Keratinocyte (primary cell): ENCODE data around the gene EGR2. TPM values are rescaled to one million over a fixed set of nuclear protein-coding genes. Genes with fewer than 3 reads are reported as not detected.

ENCODE experiments used
- DNase-seq: peaks from one replicate; pipeline ENCODE4 v3.0.0-alpha.2; 2011; ENCODE audit warnings: low read depth, missing footprints, low spot score
- FAIRE-seq: peaks from 2 replicates; lab custom pipeline; 2011; peaks lifted over from hg19 to GRCh38; lab: Jason Lieb, UNC
- H2AFZ ChIP-seq: 2 replicates; pipeline ENCODE4 v1.6.0; 2012; ENCODE audit warnings: low read length, control low read depth, inconsistent platforms; ENCODE audit not compliant: control insufficient read depth
- H3K27ac ChIP-seq: 2 replicates; pipeline ENCODE4 v1.5.1; 2011; ENCODE audit warnings: low read length; ENCODE audit not compliant: control insufficient read depth, insufficient read depth
- H3K27me3 ChIP-seq: 3 replicates; pipeline ENCODE4 v1.6.0; 2011; ENCODE audit warnings: low read length; ENCODE audit not compliant: control insufficient read depth, insufficient read depth; ENCODE audit errors: extremely low read depth
- H3K36me3 ChIP-seq, 2 experiments: 2 replicates in 1 of 2; 3 replicates in 1 of 2; pipeline ENCODE4 v1.5.1; 2011; ENCODE audit warnings: low read length in 2 of 2, mild to moderate bottlenecking in 1 of 2; ENCODE audit not compliant: control insufficient read depth in 2 of 2, insufficient read depth in 2 of 2; ENCODE audit errors: extremely low read depth in 1 of 2
- H3K4me1 ChIP-seq: 3 replicates; pipeline ENCODE4 v1.5.1; 2011; ENCODE audit warnings: low read length; ENCODE audit not compliant: control insufficient read depth, insufficient read depth; ENCODE audit errors: extremely low read depth
- H3K4me2 ChIP-seq: 3 replicates; pipeline ENCODE4 v1.6.0; 2011; ENCODE audit warnings: low read depth, low read length; ENCODE audit not compliant: control insufficient read depth, insufficient read depth; ENCODE audit errors: extremely low read depth
- H3K4me3 ChIP-seq, 3 experiments: fragments of 200-600 bp in 1 of 3; sonication (generic) in 1 of 3; 2 replicates in 2 of 3; 3 replicates in 1 of 3; pipeline ENCODE4 v1.5.1; 2011 to 2016; ENCODE audit warnings: low read length in 3 of 3, mild to moderate bottlenecking in 3 of 3, control low read depth in 2 of 3, inconsistent platforms in 1 of 3, low read depth in 1 of 3, mixed read lengths in 1 of 3, mixed run types in 1 of 3, moderate library complexity in 1 of 3; ENCODE audit not compliant: control insufficient read depth in 2 of 3, insufficient read depth in 2 of 3; ENCODE audit errors: extremely low read depth in 1 of 3
- H3K79me2 ChIP-seq: 2 replicates; pipeline ENCODE4 v1.6.0; 2012; ENCODE audit warnings: low read length; ENCODE audit not compliant: control insufficient read depth, insufficient read depth
- H3K9ac ChIP-seq: 3 replicates; pipeline ENCODE4 v1.6.0; 2011; ENCODE audit warnings: low read length; ENCODE audit not compliant: control insufficient read depth, insufficient read depth; ENCODE audit errors: extremely low read depth
- H3K9me1 ChIP-seq: 3 replicates; pipeline ENCODE4 v1.6.0; 2011; ENCODE audit warnings: low read length; ENCODE audit not compliant: control insufficient read depth, insufficient read depth; ENCODE audit errors: extremely low read depth
- H3K9me3 ChIP-seq: 2 replicates; pipeline ENCODE4 v1.5.1; 2012; ENCODE audit warnings: low read depth, low read length; ENCODE audit not compliant: control insufficient read depth
- H4K20me1 ChIP-seq: 3 replicates; pipeline ENCODE4 v1.6.0; 2011; ENCODE audit warnings: low read length; ENCODE audit not compliant: control insufficient read depth, insufficient read depth; ENCODE audit errors: extremely low read depth
- EZH2 ChIP-seq: IDR thresholded peaks from one replicate; pipeline ENCODE4 v1.6.1; 2012; ENCODE audit warnings: inconsistent platforms, mild to moderate bottlenecking, low read length, moderate library complexity
- dilution Hi-C: fragments of 300-500 bp; cut with MboI; formaldehyde crosslinking; loops from one replicate; pipeline ENCODE4 v1.7.0; 2020; ENCODE audit warnings: low sequenced_read_pairs; ENCODE audit not compliant: extremely low pct_ligation_motif_present
- polyA plus RNA-seq, 5 experiments: library from polyadenylated mRNA; depleted of rRNA in 3 of 5; stranded (reverse) in 3 of 5; stranded (forward) in 1 of 5; unstranded in 1 of 5; fragments of >200 nt; gene quantifications; 1 replicate in 1 of 5; 2 replicates in 3 of 5; 3 replicates in 1 of 5; pipeline versions ENCODE4 v1.2.1 to v1.2.3, GENCODE V29; 2011 to 2012; ENCODE audit warnings: missing spikeins in 2 of 5, low read depth in 1 of 5, low replicate concordance in 1 of 5
- TF ChIP-seq, protein P1 (sequence below), 3 experiments: IDR thresholded peaks in 1 of 3; conservative IDR thresholded peaks in 1 of 3; optimal IDR thresholded peaks in 1 of 3; 2 replicates in 2 of 3; 3 replicates in 1 of 3; pipeline versions ENCODE3 to v1.5.1; 2011; ENCODE audit warnings: low read length in 3 of 3, mild to moderate bottlenecking in 3 of 3, moderate library complexity in 2 of 3, control low read depth in 1 of 3, inconsistent platforms in 1 of 3; ENCODE audit not compliant: insufficient read depth in 2 of 3; ENCODE audit errors: extremely low read depth in 1 of 3

Gene EGR2
- polyA plus RNA-seq, 1 donor (not counting 4 experiments of a cell fraction or from before 2014, with no cell fraction given): 0.22 TPM

DNA sequence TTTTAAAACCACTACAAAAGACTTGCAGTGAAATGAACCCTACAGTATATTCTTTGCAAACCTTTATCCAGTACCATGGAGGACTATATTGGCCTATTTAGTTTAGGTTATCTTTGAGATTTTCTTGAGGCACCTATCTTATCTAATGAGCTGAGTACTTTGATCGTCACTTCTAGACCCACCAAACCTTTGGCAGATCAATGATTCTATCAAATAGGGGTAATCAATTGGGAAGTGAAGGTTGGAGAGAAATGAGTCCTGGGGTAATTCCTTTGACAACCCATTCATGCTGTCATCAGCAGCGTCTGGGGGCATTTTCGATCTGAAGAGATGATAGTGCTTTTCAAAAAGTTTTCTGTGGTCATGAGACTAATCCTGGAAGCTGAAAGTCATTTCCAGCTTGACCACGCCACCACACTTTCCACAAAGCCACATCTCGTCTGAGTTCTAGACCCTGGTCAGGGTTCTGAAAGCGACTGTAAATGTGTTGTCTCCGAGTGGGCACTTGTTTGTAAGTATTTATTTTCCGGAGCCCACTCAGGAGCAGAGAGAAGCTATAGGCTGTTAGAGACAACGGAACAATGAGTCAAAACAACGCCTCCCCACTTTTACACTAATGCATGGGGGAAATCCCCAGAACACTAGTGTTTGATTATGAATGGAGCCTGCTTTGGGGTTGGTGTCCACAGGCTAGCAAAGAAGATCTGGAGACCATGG, 4.8 kb downstream of the EGR2 start:
- H2AFZ ChIP-seq: no peak overlapping the region
- TF ChIP-seq, protein P1, sequence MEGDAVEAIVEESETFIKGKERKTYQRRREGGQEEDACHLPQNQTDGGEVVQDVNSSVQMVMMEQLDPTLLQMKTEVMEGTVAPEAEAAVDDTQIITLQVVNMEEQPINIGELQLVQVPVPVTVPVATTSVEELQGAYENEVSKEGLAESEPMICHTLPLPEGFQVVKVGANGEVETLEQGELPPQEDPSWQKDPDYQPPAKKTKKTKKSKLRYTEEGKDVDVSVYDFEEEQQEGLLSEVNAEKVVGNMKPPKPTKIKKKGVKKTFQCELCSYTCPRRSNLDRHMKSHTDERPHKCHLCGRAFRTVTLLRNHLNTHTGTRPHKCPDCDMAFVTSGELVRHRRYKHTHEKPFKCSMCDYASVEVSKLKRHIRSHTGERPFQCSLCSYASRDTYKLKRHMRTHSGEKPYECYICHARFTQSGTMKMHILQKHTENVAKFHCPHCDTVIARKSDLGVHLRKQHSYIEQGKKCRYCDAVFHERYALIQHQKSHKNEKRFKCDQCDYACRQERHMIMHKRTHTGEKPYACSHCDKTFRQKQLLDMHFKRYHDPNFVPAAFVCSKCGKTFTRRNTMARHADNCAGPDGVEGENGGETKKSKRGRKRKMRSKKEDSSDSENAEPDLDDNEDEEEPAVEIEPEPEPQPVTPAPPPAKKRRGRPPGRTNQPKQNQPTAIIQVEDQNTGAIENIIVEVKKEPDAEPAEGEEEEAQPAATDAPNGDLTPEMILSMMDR (optimal IDR thresholded peaks at IDR 0.05 in 1 of 3, IDR thresholded peaks at IDR 0.05 in 1 of 3, conservative IDR thresholded peaks at IDR 0.05 in 1 of 3; ENCODE audit: extremely low read depth in 1 of 3, insufficient read depth in 2 of 3, low read length in 3 of 3): no peak
- no peak for TF ChIP-seq EZH2
- no peak overlapping the region for H3K4me3 ChIP-seq
- H3K9me1 ChIP-seq: peaks cover under 1% of the 10 kb centered on the region
- FAIRE-seq (no peak), DNase-seq (no peak)
- H3K9ac ChIP-seq: no peak overlapping the region
- H3K36me3 ChIP-seq: no peaks in the 10 kb centered on the region
- peaks cover 21% of the 10 kb centered on the region for H3K4me1 ChIP-seq
- no peak overlapping the region for H3K4me2 ChIP-seq
- no peaks in the 10 kb centered on the region for H4K20me1 ChIP-seq
- H3K9me3 ChIP-seq: no peaks in the 10 kb centered on the region
- peaks cover 16% of the 10 kb centered on the region for H3K79me2 ChIP-seq
- dilution Hi-C loops: loop anchor here (25.0 kb wide), 1 partner anchor 199 kb away; no protein-coding TSS in a partner anchor
- peaks cover 24% of the 10 kb centered on the region for H3K27me3 ChIP-seq
- no peak overlapping the region for H3K27ac ChIP-seq

DNA sequence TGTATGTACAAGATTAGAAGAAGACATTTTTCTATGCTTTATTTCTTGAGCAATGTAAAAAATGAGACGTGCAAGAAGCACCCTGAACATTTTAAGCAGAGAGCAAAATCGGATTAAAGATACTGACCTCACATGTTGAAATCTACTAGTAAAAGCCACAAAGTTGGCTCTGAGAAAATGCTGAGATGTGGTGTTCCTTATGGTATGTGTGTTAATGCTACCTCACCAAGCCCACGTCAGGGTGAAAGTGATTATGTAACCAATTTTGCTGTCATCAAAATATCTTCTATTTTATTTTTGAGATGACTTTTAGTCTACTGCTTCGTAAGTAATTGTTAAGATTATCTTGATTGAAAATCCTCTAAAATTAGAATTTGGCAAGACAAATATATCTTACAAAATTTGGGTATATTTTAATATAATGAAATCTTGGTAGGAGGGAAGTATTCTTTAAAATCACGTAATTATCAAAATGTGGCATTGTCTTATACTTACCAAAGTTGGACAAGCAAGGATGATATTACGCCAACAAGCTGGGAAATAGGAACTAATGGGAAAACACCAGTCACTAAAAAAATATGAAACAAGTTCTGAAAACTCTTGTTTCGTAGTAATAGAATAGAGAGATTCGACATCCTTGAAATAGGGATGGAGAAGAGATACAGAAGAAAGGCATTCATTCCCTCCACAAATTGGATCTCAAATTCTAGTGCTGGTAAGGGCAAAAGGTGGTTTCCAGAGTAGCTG, 5.8 kb downstream of the EGR2 start:
- Histone ChIP-seq H3K4me1 (peaks cover 17% of the 10 kb centered on the region), H3K4me2 (no peak overlapping the region), H3K79me2 (peaks cover 25% of the 10 kb centered on the region), H4K20me1 (no peaks in the 10 kb centered on the region), H3K4me3 (no peak overlapping the region), H3K9me1 (peaks cover 2% of the 10 kb centered on the region), H3K36me3 (no peaks in the 10 kb centered on the region), H2AFZ (no peak overlapping the region), H3K27me3 (peaks cover 16% of the 10 kb centered on the region), H3K27ac (no peak overlapping the region), H3K9ac (no peak overlapping the region), H3K9me3 (no peaks in the 10 kb centered on the region)
- DNase-seq (no peak), FAIRE-seq (no peak)
- dilution Hi-C loops: loop anchor here (25.0 kb wide), 1 partner anchor 198 kb away; no protein-coding TSS in a partner anchor
- TF ChIP-seq, protein P1 (optimal IDR thresholded peaks at IDR 0.05 in 1 of 3, IDR thresholded peaks at IDR 0.05 in 1 of 3, conservative IDR thresholded peaks at IDR 0.05 in 1 of 3; ENCODE audit: extremely low read depth in 1 of 3, insufficient read depth in 2 of 3, low read length in 3 of 3): no peak
- TF ChIP-seq EZH2: no peak
